KOPT-K1 (cell line): ENCODE measurements around the gene CST5.
"Not testable (repeated sequence)": the region's sequence is repeated elsewhere in the genome, so short reads cannot be mapped to it uniquely, and the experiment has no call there.

ENCODE experiments used
- H3K27ac ChIP-seq: fragments of 200-600 bp; sonication (generic); 2 replicates; pipeline ENCODE4 v1.5.1; 2016; ENCODE audit warnings: antibody characterized with exemption, mild to moderate bottlenecking, low read depth, low read length; ENCODE audit not compliant: poor library complexity, severe bottlenecking
- H3K36me3 ChIP-seq: fragments of 200-600 bp; sonication (generic); 2 replicates; pipeline ENCODE4 v1.5.1; 2017; ENCODE audit warnings: antibody characterized with exemption, mild to moderate bottlenecking, low read length, moderate library complexity; ENCODE audit not compliant: insufficient read depth
- H3K9me3 ChIP-seq: fragments of 200-600 bp; sonication (generic); 2 replicates; pipeline ENCODE4 v1.5.1; 2017; ENCODE audit warnings: antibody characterized with exemption, low read length, mild to moderate bottlenecking; ENCODE audit not compliant: insufficient read depth, poor library complexity, severe bottlenecking

CST5 gene

DNA sequence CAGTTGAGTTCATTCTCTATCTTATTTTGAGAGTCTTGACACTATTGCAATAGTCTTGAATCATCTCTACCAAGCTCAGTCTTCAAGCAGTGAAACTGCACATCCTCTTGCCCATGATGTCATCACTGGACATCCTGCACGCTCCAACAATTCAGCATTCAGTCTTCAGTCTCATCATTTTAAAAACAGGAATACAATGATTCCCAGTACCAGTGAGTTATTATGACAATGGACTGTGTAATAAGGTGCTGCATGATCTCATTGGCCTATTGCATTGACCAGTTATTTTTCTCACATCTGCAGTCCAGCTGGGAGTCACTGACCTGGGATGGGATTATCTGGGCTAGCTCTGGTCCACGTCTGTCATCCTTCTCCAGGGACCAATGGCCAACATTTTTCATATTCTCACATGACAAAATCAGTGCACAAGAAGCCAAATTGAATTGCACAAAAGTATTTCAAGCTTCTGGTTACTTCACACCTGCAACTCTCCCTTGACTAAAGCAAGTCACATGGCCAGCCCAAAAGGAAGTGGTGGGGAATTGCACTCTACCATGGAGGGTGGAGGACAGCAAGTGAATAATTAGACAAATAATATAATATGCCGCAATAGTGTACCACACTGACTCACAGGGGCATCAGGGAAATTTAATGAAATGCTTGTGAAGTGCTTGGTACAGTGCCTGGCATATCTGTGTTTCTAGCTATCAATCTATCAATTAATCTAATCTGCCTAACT, 46.6 kb downstream of the CST5 start:
- no peak overlapping the region for H3K27ac ChIP-seq
- H3K9me3 ChIP-seq = no peaks in the 10 kb centered on the region
- no peaks in the 10 kb centered on the region for H3K36me3 ChIP-seq

DNA sequence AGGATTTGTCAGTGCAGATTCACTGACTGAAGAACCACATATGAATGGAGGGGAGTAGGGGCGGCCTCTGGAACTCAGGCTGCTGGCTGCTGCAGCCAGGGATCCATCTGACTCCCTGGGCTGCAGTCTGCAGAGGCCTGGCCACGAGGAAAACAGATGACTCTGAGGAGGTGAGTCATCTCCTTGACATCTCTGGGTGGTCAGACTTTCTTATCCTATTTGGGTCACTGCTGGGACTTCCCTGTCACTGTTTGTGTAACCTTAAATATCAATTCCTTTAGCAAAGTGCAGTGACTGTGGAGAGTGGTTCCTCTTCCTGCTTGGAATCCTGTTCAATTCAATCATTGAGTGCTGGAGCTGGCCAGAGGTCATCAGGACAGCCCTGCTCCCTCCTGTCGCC, 47.6 kb downstream of the CST5 start:
- not testable (repeated sequence) for H3K27ac ChIP-seq, H3K36me3 ChIP-seq, H3K9me3 ChIP-seq

DNA sequence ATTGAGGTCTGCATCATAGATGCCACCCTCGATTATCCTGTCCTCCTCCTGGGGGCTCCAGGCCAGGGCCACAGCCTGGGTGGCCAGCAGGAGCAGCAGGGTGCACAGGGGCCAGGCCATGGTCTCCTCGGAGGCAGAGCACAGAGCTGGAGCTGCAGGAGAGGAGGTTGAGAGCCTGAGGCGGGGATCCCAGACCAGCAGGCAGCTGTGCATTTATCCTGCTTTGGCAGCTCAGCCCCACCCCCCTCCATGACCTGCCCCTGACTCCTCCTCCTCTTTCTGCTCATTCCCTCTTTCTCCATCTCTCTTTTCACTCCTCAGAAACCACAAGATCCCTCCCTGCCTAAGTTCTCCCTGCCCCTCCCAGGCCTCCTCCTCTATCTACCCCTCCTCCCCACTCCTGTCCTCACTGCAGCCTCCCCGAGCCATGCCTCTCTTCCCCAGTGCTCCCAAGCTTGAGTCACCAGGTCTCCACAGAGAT, 53.0 kb downstream of the CST5 start, which contains the start of gene CST2:
TSS of gene CST2 (minus strand) at position 189 of the 481 bp plus-strand sequence. CDS start at position 120, 69 bp downstream.
- no peaks in the 10 kb centered on the region for H3K9me3 ChIP-seq
- H3K36me3 ChIP-seq = no peaks in the 10 kb centered on the region
- H3K27ac ChIP-seq = no peak within 1 kb of the TSS
